Motor neuron (in vitro differentiated cells): ENCODE results near the gene SLC39A8. TPM values are rescaled to one million over a fixed set of nuclear protein-coding genes. Genes with fewer than 3 reads are reported as not detected.

Experiments used
- ATAC-seq, 8 experiments: fragments of 200-7000 bp; cut with Tn5 transposase; replicated peaks in 6 of 8; 2 replicates each; pipeline ENCODE4 v1.8.0; 2021; ENCODE audit warnings: mild to moderate bottlenecking in 8 of 8, moderate library complexity in 8 of 8
- H3K27ac ChIP-seq, 2 donors: fragments of 250-450 bp; sonication (Bioruptor Pico); 2 replicates each; pipeline ENCODE4 v1.9.0; 2021; ENCODE audit warnings: antibody characterized with exemption in 2 of 2, mild to moderate bottlenecking in 2 of 2, moderate library complexity in 1 of 2
- H3K4me1 ChIP-seq, 2 donors: fragments of 250-450 bp; sonication (Bioruptor Pico); replicated peaks in 1 of 2; 2 replicates each; pipeline ENCODE4 v1.6.1; 2021; ENCODE audit warnings: antibody characterized with exemption in 2 of 2, mild to moderate bottlenecking in 2 of 2, moderate library complexity in 1 of 2
- H3K4me3 ChIP-seq, 5 donors: fragments of 250-450 bp; sonication (Bioruptor Pico); 2 replicates each; pipeline ENCODE4 v1.9.0; 2021; ENCODE audit warnings: antibody characterized with exemption in 5 of 5, mild to moderate bottlenecking in 5 of 5, moderate library complexity in 4 of 5
- WGBS, 10 experiments: fragments of 450-650 bp; shearing (Covaris generic); methylation state at CpG; one replicate each; pipeline ENCODE4 v1.0.0; 2022; 5-methylcytosine and 5-hydroxymethylcytosine counted together
- in situ Hi-C, 9 experiments: fragments of 400-800 bp; cut with MboI; loops; one replicate each; pipeline ENCODE4 v1.15.0; 2021; ENCODE audit warnings: low sequenced_read_pairs in 9 of 9, low pct_unique_long_range_greater_than_20kb in 2 of 9; ENCODE audit not compliant: unreplicated experiment in 9 of 9
- total RNA-seq, 8 experiments: library from RNA; unstranded; fragments of 300-600 nt; gene quantifications; 2 replicates each; pipeline versions ENCODE4 v1.2.3 to v1.2.4, GENCODE V29; 2022

SLC39A8 gene
- total RNA-seq, 8 experiments from 2014 or later, result 1.2 to 235 (median 3.0) TPM

DNA sequence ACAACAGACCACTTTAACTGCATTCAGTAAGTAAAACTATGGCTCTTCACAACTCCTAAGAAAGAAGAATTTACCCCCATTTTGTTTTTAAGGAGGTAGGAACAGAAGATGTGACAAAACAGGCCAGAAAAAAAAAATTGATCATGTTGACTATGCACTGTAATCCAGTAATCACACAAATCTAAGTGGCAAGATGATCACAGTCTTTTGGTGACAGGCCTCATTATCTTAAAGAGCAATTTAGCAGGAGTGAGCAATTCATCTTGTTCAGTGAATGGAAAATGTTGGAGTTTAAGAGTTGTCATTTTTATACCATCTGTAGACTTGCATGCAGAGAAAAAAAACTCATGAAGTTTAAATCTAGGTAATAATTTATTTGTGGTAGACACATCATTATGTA is 115.1 kb downstream of the SLC39A8 start:
- in situ Hi-C loops, result no loop called here
- Histone ChIP-seq H3K4me1 (no peaks in the 10 kb centered on the region), H3K4me3 (no peak overlapping the region), H3K27ac (no peak overlapping the region)
- ATAC-seq, result no peak

- Histone ChIP-seq H3K4me3 (no peak overlapping the region), H3K4me1 (no peaks in the 10 kb centered on the region), H3K27ac (no peak overlapping the region)
- ATAC-seq, result no peak
- WGBS, 10 experiments, result 60 to 100% (median 96%) methylated on average over 1 of the region's 1 CpG; no CpG with 5 or more reads in 1 of the 10 experiments
- in situ Hi-C loops, result no loop called here
Measured at GRCh38 chr4:102227388-102227787, 117.9 kb downstream of the SLC39A8 start.

- in situ Hi-C loops, result no loop called here
- Histone ChIP-seq H3K27ac (no peak overlapping the region), H3K4me1 (peaks cover 0 to 10% of the 10 kb centered on the region in 2 donors), H3K4me3 (no peak overlapping the region)
- no peak for ATAC-seq
- WGBS, 10 experiments, result 80 to 100% (median 80%) methylated on average over 1 of the region's 1 CpG; no CpG with 5 or more reads in 7 of the 10 experiments
Measured at GRCh38 chr4:102223461-102223860, 121.8 kb downstream of the SLC39A8 start.

DNA sequence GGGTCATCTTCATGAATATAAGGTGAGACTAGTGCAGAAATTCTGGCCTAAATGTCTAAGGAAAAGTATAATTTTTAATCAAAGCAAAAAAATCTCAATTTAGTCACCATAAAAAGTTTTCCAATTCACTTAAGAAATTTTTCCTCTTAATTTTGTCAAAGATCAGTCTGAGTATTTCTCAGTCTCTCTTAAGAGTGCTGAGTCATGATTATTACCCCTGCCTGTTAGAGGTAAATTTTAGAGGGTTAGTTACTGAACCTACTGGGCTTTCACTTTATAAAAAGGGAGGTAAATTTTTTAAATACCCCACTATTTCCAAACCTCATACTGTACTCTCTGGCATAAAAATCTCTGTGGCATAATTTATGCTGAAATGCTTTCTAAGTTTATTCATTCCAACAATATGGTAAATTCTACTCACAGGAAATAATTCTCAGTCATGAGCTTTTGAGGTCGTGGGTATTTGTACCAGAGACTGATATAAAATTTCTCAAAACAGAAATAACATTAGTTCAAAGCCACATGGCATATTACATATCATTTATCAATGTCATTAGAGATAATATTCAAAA is 122.4 kb downstream of the SLC39A8 start:
- ATAC-seq, result peak in 3 of 8 experiments; percentile 25 to 70 (median 56)
- Histone ChIP-seq H3K4me1 (peaks cover 0 to 13% of the 10 kb centered on the region in 2 donors), H3K4me3 (no peak overlapping the region), H3K27ac (no peak overlapping the region)
- 0 to 100% (median 60%) methylated on average over 1 of the region's 1 CpG; no CpG with 5 or more reads in 3 of the 10 experiments for WGBS, 10 experiments
- in situ Hi-C loops, result no loop called here

GRCh38 chr4:102219129-102219528 is 126.2 kb downstream of the SLC39A8 start:
- ATAC-seq, result peak in 1 of 8 experiments; percentile 74
- in situ Hi-C loops, result no loop called here
- Histone ChIP-seq H3K4me1 (peaks cover 3 to 25% of the 10 kb centered on the region in 2 donors), H3K4me3 (no peak overlapping the region), H3K27ac (no peak overlapping the region)
- 0 to 36% (median 24%) methylated on average over 2 to 4 of the region's 4 CpGs; no CpG with 5 or more reads in 2 of the 10 experiments for WGBS, 10 experiments

DNA sequence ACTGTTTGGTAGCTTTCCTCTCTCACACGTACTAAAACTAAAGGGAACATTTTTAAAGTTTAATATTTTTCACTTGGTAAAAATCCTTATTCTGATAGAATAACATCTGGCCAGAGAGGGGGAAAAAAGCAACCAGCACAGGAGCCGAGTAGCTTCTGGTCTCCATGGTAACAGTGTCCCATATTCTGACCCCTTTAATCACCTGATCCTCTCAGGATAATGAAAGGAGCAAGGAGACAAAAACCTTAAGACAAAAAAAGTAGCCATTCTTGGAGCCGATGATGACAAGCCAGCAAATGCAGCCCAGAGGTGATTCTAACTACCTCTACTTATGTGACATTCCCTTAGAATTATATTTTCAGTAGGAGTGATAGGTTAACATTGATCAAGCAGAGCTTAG is 126.6 kb downstream of the SLC39A8 start:
- in situ Hi-C loops, result no loop called here
- no peak overlapping the region for H3K4me3 ChIP-seq

GRCh38 chr4:102217775-102218355 is 127.4 kb downstream of the SLC39A8 start:
- H3K27ac ChIP-seq, result no peak overlapping the region
- H3K4me3 ChIP-seq, result no peak overlapping the region
- H3K4me1 ChIP-seq, result peaks cover 3 to 25% of the 10 kb centered on the region in 2 donors
- in situ Hi-C loops, result no loop called here
- 0 to 100% (median 83%) methylated on average over 1 of the region's 1 CpG; no CpG with 5 or more reads in 5 of the 10 experiments for WGBS, 10 experiments
- peak in 5 of 8 experiments; percentile 40 to 70 (median 45) for ATAC-seq

More for the DNA sequence above, 126.6 kb downstream of the SLC39A8 start:
- Histone ChIP-seq H3K4me1 (peaks cover 3 to 25% of the 10 kb centered on the region in 2 donors), H3K27ac (no peak overlapping the region)
- WGBS, 10 experiments, result 15 to 74% (median 40%) methylated on average over 1 to 3 of the region's 3 CpGs
- ATAC-seq, result peak in 2 of 8 experiments; percentile 12 to 33

DNA sequence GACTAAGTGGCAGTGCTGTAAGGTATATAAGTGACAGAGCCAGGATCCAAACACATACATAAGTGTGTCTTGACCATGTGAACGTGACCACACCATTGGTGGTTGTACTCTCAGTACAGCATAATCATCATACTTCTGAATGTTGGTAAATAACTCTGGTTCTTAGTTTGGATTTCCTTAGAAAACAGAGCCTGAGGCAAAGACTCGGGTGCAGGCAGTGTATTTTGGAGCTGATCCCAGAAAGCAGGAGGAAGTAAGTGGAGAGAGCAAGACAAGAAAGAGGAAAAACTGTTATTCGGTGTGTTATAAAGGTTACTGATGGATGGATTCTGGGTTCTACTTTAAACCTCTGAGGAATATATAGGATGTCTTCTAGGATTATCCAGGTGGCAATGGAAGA is 127.9 kb downstream of the SLC39A8 start:
- Histone ChIP-seq H3K4me3 (no peak overlapping the region), H3K4me1 (peaks cover 3 to 25% of the 10 kb centered on the region in 2 donors), H3K27ac (no peak overlapping the region)
- WGBS, 10 experiments, result 6 to 97% (median 80%) methylated on average over 1 to 3 of the region's 3 CpGs; no CpG with 5 or more reads in 1 of the 10 experiments
- ATAC-seq, result peak in 3 of 8 experiments; percentile 21 to 64 (median 27)
- in situ Hi-C loops, result no loop called here

DNA sequence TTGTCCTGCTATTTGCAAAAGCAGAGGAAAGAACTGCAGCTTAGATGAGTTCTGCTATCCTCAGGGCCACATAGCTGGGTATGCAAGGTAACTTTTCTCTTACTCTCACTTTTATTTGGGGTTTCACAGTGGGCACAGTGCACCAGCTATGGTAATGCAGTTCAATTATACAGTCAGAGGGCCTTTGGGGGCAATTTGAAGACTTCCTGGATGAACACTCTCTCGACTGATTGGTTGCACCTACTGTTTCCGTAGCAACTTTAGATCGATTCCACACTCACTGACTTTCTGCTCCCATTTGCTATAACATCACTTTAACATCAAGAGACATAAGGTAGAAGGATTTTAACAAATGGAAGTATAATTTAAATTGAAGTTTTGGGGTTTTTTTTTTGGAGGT is 128.6 kb downstream of the SLC39A8 start:
- H3K4me3 ChIP-seq, result no peak overlapping the region
- in situ Hi-C loops, result no loop called here

DNA sequence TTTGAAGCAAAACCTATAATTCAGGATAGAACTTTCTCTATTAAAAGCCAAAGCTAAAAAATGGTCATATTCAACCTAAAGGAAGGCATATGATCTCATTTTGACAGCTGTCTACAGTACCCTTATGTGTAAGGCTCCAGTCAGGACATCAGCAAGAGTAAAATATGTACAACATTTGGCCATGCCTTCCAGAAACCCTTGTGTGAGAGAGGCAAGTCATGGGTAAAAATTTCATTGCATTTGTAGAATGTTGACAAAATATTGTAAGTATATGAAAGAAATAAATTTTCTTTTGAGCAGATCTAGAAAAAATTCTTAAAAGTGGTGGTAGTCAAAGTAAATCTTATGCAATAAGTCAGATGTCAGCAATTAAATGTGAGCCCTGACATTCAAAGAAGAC is 132.3 kb downstream of the SLC39A8 start:
- no peak for ATAC-seq
- in situ Hi-C loops, result no loop called here
- H3K4me1 ChIP-seq, result peaks cover 5 to 13% of the 10 kb centered on the region in 2 donors
- no peak overlapping the region for H3K4me3 ChIP-seq
- no peak overlapping the region for H3K27ac ChIP-seq

More for the DNA sequence above, 128.6 kb downstream of the SLC39A8 start:
- ATAC-seq, result peak in 5 of 8 experiments; percentile 40 to 81 (median 49)
- Histone ChIP-seq H3K4me1 (peaks cover 3 to 25% of the 10 kb centered on the region in 2 donors), H3K27ac (no peak overlapping the region)
- 0 to 86% (median 48%) methylated on average over 1 to 3 of the region's 3 CpGs; no CpG with 5 or more reads in 4 of the 10 experiments for WGBS, 10 experiments

Other genes starting within 250 kb of the SLC39A8 start
- 10 to 100 TPM in 4 of 8 experiments, 1 to 10 TPM in 4; 5.0 to 45.7 (median 10.2) TPM for gene NFKB1, start 155.9 kb upstream of the SLC39A8 start, total RNA-seq